HG03460 (cell line): ENCODE results near the gene KLHL12.

Source experiments
- ATAC-seq: cut with Tn5 transposase; IDR thresholded peaks from one replicate; pipeline ENCODE4 v1.9.1; 2021; ENCODE audit not compliant: unreplicated experiment

Gene KLHL12

GRCh38 chr1:202844259-202844658 lies 82.8 kb downstream of the KLHL12 start:
- no peak for ATAC-seq

DNA sequence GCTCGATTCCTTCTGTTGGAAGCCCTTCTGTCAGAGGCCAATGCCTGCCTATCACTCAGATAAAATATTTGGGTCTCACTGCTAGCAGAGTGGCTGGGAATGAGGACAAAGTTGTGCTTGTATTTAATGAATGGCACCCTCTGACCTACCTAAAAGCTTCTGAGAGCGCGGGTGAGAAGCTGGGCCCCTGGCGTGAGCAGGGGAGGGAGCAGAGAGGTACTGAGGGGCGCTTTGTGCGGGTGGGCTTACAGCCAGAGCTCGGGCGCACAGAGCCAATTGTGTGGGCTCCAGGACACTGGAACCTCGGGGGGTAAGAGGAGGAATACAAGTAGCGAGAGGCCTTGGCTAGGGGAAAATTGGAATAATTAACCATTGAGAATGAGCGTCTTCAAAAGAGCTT lies 84.0 kb downstream of the KLHL12 start:
- no peak for ATAC-seq
